Natural killer cell (primary cell): ENCODE measurements around the gene JAML. TPM values are rescaled to one million over a fixed set of nuclear protein-coding genes. Genes with fewer than 3 reads are reported as not detected.
A peak's percentile ranks its signal among the peaks of the same experiment; 100 is the strongest.
"Not testable (repeated sequence)": the region's sequence is repeated elsewhere in the genome, so short reads cannot be mapped to it uniquely, and the experiment has no call there.

Experiments used
- ATAC-seq, 3 donors: fragments of 150-1000 bp in 2 of 3; fragments of 200-7000 bp in 1 of 3; cut with Tn5 transposase; 1 replicate in 1 of 3; 2 replicates in 2 of 3; pipeline ENCODE4 v1.10.0; 2021; ENCODE audit warnings: mild to moderate bottlenecking in 2 of 3, moderate library complexity in 2 of 3
- DNase-seq, 2 donors: peaks; one replicate each; pipeline versions ENCODE4 v3.0.0 to v3.0.0-alpha.2; 2013 to 2021; ENCODE audit warnings: mixed read lengths in 1 of 2
- H3K27ac ChIP-seq: one replicate; pipeline ENCODE4 v1.5.1; 2013; ENCODE audit warnings: mild to moderate bottlenecking, low read length
- H3K27me3 ChIP-seq: one replicate; pipeline ENCODE4 v1.6.1; 2013; ENCODE audit warnings: low read length; ENCODE audit not compliant: control insufficient read depth, insufficient read depth
- H3K36me3 ChIP-seq: one replicate; pipeline ENCODE4 v1.6.1; 2013; ENCODE audit warnings: low read length; ENCODE audit not compliant: control insufficient read depth, insufficient read depth
- H3K4me1 ChIP-seq: one replicate; pipeline ENCODE4 v1.6.1; 2013; ENCODE audit warnings: low read length; ENCODE audit not compliant: control insufficient read depth, insufficient read depth
- H3K4me3 ChIP-seq: one replicate; pipeline ENCODE4 v1.5.1; 2013; ENCODE audit warnings: low read length
- H3K9me3 ChIP-seq: one replicate; pipeline ENCODE4 v1.6.1; 2013; ENCODE audit warnings: low read length; ENCODE audit not compliant: control insufficient read depth, insufficient read depth
- H3K27ac Mint-ChIP-seq, 2 donors: one replicate each; pipeline ENCODE4 v1.8.0; 2022; ENCODE audit warnings: mild to moderate bottlenecking in 2 of 2, mixed read lengths in 2 of 2, moderate library complexity in 1 of 2
- H3K27me3 Mint-ChIP-seq, 2 donors: one replicate each; pipeline ENCODE4 v1.8.0; 2022; ENCODE audit warnings: low read depth in 2 of 2, mixed read lengths in 2 of 2
- H3K36me3 Mint-ChIP-seq: one replicate; pipeline ENCODE4 v1.8.0; 2022; ENCODE audit warnings: mixed read lengths
- H3K4me1 Mint-ChIP-seq, 2 donors: one replicate each; pipeline ENCODE4 v1.8.0; 2022; ENCODE audit warnings: mixed read lengths in 2 of 2
- H3K4me3 Mint-ChIP-seq: one replicate; pipeline ENCODE4 v1.8.0; 2022; ENCODE audit warnings: mild to moderate bottlenecking, moderate library complexity, mixed read lengths
- H3K9me3 Mint-ChIP-seq, 2 donors: one replicate each; pipeline ENCODE4 v1.8.0; 2022; ENCODE audit warnings: mixed read lengths in 2 of 2
- WGBS: methylation state at CpG from one replicate; pipeline ENCODE4 v1.1.7; 2013; ENCODE audit warnings: missing lambda C conversion rate; ENCODE audit not compliant: insufficient coverage; 5-methylcytosine and 5-hydroxymethylcytosine counted together
- intact Hi-C: fragments of 100-400 bp; cut with micrococcal nuclease; formaldehyde crosslinking; loops from one replicate; pipeline ENCODE4 v1.14.2; 2022
- total RNA-seq, 4 donors: library from RNA; stranded (reverse); fragments of 120-200 nt in 1 of 4; gene quantifications; one replicate each; pipeline versions ENCODE4 v1.2.3 to v1.2.4, GENCODE V29; 2013 to 2022
- TF ChIP-seq, protein P1 (sequence below): fragments of 200-600 bp; IDR thresholded peaks from one replicate; pipeline ENCODE4 v1.8.0; 2022; ENCODE audit warnings: antibody characterized with exemption

The JAML gene
- total RNA-seq, 3 donors from 2014 or later (not counting 1 experiment from before 2014, with no cell fraction given): 7.1 to 27.8 (median 12.8) TPM

DNA sequence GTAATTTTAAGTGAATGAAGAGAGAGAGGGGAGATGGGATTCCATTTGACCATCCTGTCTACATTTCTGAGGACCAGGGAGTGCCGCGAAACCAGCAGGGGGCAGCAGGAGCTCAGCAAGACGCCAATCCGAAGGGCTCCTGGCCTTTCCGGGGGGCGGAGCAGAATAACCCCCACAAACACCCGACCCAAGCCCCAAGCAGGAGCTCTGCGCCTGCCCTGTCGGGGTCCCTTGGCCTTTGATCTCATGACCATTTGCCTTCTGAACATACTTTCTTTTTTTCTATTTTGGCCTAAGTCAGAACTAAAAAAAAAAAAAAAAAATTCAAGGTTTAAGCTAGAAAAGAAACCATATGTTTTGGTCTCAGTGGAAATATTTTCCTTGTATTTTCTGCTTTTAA, 26.4 kb downstream of the JAML start:
- no peak overlapping the region for H3K4me3 ChIP-seq
- Mint-ChIP-seq H3K27me3 (no peaks in the 10 kb centered on the region), H3K9me3 (no peaks in the 10 kb centered on the region), H3K4me1 (peaks cover 5 to 11% of the 10 kb centered on the region in 2 donors), H3K4me3 (no peak overlapping the region), H3K36me3 (no peaks in the 10 kb centered on the region), H3K27ac (peak overlapping the region in 1 of 2 donors; percentile 81)
- H3K36me3 ChIP-seq: peaks cover 3% of the 10 kb centered on the region
- WGBS: 1% methylated on average over 9 of the region's 9 CpGs
- H3K27ac ChIP-seq: no peak overlapping the region
- DNase-seq (peak; percentile 79 to 90), ATAC-seq (peak; percentile 75 to 91 (median 77))
- H3K4me1 ChIP-seq: peaks cover 32% of the 10 kb centered on the region
- H3K9me3 ChIP-seq: no peaks in the 10 kb centered on the region
- no peaks in the 10 kb centered on the region for H3K27me3 ChIP-seq
- TF ChIP-seq, protein P1, sequence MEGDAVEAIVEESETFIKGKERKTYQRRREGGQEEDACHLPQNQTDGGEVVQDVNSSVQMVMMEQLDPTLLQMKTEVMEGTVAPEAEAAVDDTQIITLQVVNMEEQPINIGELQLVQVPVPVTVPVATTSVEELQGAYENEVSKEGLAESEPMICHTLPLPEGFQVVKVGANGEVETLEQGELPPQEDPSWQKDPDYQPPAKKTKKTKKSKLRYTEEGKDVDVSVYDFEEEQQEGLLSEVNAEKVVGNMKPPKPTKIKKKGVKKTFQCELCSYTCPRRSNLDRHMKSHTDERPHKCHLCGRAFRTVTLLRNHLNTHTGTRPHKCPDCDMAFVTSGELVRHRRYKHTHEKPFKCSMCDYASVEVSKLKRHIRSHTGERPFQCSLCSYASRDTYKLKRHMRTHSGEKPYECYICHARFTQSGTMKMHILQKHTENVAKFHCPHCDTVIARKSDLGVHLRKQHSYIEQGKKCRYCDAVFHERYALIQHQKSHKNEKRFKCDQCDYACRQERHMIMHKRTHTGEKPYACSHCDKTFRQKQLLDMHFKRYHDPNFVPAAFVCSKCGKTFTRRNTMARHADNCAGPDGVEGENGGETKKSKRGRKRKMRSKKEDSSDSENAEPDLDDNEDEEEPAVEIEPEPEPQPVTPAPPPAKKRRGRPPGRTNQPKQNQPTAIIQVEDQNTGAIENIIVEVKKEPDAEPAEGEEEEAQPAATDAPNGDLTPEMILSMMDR: peak; percentile 96
- intact Hi-C loops: loop anchor here (1.0 kb wide), 3 partner anchors 93 to 290 kb away; no protein-coding TSS in a partner anchor

DNA sequence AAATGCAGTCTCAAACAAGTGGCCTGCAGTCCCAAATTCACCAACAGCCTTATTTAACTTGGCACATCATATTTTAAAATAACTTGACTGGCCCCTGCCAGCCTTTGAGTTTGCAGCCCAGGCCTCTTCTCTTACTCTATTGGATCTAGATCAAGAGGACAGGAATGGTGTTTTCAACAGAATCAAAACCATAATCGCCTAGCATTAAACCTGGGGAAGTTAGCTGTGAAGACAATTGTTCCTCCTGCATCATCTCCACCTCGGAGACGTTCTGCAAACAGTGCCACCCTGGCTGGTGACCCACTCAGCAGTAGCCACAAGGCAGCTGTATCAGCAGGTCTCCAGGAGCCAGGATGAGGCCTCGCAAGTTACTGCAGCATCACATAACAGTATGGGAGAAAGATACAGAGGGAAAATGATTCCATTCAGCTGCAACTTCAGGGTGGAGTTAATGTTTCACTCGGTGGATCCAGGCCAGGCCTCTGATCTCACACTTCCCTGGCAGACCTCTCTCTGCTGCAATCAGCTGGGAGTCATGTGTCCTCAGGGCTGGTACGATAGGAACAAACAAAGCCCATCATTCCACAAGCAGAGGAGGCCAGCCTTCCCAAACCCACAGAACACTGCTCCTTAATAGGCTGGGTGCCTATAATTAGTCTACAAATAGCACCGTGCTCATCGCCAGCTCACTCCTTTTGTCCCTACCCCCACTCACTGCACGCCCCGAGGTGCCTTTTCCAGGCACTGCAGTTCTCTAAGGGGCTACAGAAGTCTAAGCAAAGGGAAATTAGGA, 29.8 kb downstream of the JAML start:
- no peaks in the 10 kb centered on the region for H3K27me3 ChIP-seq
- H3K4me1 Mint-ChIP-seq: peaks cover 5 to 11% of the 10 kb centered on the region in 2 donors
- 87% methylated on average over 10 of the region's 10 CpGs for WGBS
- H3K27me3 Mint-ChIP-seq: peaks cover 3 to 12% of the 10 kb centered on the region in 2 donors
- TF ChIP-seq, protein P1: no peak
- H3K27ac Mint-ChIP-seq: no peak overlapping the region
- no peak overlapping the region for H3K4me3 ChIP-seq
- H3K36me3 Mint-ChIP-seq: no peaks in the 10 kb centered on the region
- H3K36me3 ChIP-seq: peaks cover 3% of the 10 kb centered on the region
- no peak overlapping the region for H3K4me3 Mint-ChIP-seq
- ATAC-seq (no peak), DNase-seq (no peak)
- H3K4me1 ChIP-seq: peaks cover 6% of the 10 kb centered on the region
- H3K9me3 Mint-ChIP-seq: peaks cover 0 to 3% of the 10 kb centered on the region in 2 donors
- intact Hi-C loops: no loop called here
- H3K9me3 ChIP-seq: no peaks in the 10 kb centered on the region
- H3K27ac ChIP-seq: no peak overlapping the region

DNA sequence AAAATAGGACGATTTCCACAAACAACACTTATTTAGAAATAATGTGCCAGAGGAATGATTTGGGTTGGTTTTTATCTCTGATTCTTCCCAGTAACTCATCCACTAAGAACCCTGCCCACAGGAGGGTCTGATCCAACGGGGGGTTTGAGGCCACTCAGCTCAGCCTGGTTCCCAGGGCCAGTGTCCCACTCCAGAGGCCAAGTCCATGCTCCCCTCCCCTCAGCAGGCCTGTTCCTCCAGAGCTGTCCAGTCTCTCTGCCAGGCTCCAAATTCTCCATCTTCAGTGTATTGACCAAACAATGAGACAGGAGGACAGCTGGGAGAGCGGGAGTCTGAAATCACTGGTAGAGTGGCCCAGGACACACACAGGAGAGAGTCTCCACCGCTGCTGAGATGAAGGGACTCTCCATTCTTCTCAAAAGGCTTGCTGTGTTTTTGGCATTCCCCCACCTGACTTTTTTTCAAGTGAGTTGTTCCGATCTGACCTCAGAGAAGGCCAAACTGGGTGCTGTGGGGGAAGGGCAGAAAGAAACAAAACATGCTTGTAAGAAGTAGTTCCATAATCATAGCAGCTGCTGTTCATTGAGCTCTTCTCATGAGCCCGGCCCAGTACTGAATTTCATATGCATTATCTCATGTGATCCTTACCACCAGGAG, 30.8 kb downstream of the JAML start:
- H3K9me3 Mint-ChIP-seq: peaks cover 0 to 3% of the 10 kb centered on the region in 2 donors
- H3K27ac Mint-ChIP-seq: no peak overlapping the region
- no peak overlapping the region for H3K4me3 Mint-ChIP-seq
- intact Hi-C loops: no loop called here
- no peak for DNase-seq
- no peaks in the 10 kb centered on the region for H3K27me3 ChIP-seq
- H3K4me3 ChIP-seq: no peak overlapping the region
- TF ChIP-seq, protein P1: no peak
- H3K36me3 ChIP-seq: peaks cover 3% of the 10 kb centered on the region
- 86% methylated on average over 5 of the region's 6 CpGs for WGBS
- no peaks in the 10 kb centered on the region for H3K36me3 Mint-ChIP-seq
- no peak for ATAC-seq
- peaks cover 5 to 11% of the 10 kb centered on the region in 2 donors for H3K4me1 Mint-ChIP-seq
- no peaks in the 10 kb centered on the region for H3K9me3 ChIP-seq
- peaks cover 3 to 21% of the 10 kb centered on the region in 2 donors for H3K27me3 Mint-ChIP-seq
- H3K4me1 ChIP-seq: peaks cover 6% of the 10 kb centered on the region
- no peak overlapping the region for H3K27ac ChIP-seq

DNA sequence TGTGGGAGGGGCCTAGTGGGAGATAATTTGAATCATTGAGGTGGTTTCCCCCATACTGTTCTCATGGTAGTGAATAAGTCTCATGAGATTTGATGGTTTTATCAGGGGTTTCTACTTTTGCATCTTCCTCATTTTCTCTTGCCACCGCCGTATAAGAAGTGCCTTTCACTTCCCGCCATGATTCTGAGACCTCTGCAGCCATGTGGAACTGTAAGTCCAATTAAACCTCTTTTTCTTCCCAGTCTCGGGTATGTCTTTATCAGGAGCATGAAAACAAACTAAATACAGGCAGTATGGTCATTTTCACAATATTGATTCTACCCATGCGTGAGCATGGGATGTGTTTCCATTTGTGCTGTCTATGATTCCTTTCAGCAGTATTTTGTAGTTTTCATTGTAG, 32.0 kb downstream of the JAML start:
- H3K4me1 ChIP-seq, H3K36me3 ChIP-seq, intact Hi-C loops, H3K27ac ChIP-seq, H3K9me3 ChIP-seq, H3K4me1 Mint-ChIP-seq, H3K27ac Mint-ChIP-seq, DNase-seq, H3K4me3 Mint-ChIP-seq, H3K36me3 Mint-ChIP-seq, ATAC-seq, H3K27me3 ChIP-seq, H3K4me3 ChIP-seq, H3K9me3 Mint-ChIP-seq: not testable (repeated sequence)
- WGBS: 92% methylated on average over 5 of the region's 5 CpGs
- H3K27me3 Mint-ChIP-seq: peaks cover 7 to 21% of the 10 kb centered on the region in 2 donors

DNA sequence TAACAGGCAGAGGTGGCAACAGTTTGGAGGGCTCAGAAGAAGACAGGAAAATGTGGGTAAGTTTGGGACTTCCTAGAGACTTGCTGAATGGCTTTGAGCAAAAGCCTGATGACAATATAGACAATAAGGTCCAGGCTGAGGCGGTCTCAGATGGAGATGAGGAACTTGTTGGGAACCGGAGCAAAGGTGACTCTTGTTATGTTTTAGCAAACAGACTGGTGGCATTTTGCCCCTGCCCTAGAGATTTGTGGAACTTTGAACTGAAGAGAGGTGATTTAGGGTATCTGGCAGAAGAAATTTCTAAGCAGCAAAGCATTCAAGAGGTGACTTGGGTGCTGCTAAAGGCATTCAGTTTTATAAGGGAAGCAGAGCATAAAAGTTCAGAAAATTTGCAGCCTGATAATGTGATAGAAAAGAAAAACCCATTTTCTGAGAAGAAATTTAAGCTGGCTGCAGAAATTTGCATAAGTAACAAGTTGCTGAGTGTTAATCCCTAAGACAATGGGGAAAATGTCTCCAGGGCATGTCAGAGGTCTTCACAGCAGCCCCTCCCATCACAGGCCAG, 33.8 kb downstream of the JAML start:
- not testable (repeated sequence) for DNase-seq

More for the DNA sequence above, 33.8 kb downstream of the JAML start:
- peaks cover 14 to 29% of the 10 kb centered on the region in 2 donors for H3K27me3 Mint-ChIP-seq
- ATAC-seq, H3K9me3 ChIP-seq, H3K4me3 ChIP-seq, H3K27ac ChIP-seq, H3K4me3 Mint-ChIP-seq, H3K4me1 ChIP-seq, H3K36me3 ChIP-seq, H3K27me3 ChIP-seq, H3K27ac Mint-ChIP-seq, H3K36me3 Mint-ChIP-seq, intact Hi-C loops, H3K4me1 Mint-ChIP-seq, H3K9me3 Mint-ChIP-seq: not testable (repeated sequence)
- WGBS: 94% methylated on average over 2 of the region's 2 CpGs
